HG02678 (cell line): Measurements from ENCODE around the gene PLBD1.

Experiments
- ATAC-seq: cut with Tn5 transposase; IDR thresholded peaks from one replicate; pipeline ENCODE4 v1.9.1; 2021; ENCODE audit warnings: mild to moderate bottlenecking, moderate library complexity; ENCODE audit not compliant: unreplicated experiment

The PLBD1 gene

DNA sequence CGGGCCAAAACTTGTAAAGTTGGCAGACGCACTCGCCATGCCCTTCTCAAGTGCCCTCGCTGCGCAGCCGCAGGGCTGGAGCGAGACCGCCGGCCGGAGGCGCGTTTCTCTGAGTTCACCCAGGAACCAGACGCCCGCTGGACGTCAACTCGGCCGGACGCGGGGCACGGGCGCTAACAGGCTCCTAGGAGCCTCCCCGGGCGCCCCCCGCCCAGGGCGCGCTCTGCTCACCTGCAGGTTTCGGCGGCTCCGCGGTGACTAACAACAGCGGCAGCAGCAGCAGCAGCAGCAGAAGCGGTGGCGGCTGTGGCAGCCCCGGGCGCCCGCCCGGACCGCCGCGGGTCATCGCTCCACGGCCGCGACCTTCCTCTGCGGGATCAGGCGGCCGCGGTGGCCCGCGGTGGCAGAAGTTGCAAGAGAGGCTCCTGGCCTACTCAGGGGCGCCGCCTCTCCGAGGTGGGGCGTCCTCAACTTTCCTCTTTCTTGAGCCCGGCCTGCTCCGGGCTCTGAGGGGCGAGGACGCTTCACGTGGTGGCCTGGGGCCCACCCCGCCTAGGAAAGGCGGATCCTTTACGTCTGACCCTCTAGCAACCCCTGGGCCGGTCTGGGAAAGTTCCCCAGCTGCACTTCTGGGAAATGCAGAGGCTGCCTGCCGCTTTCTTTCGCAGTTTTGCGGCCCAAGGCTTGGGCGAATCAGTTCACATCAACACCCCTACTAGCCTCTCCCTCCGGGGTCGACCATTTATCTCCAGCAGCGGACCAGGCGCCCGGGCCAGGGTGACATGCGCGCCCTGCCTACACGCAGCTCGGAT lies at the start of gene PLBD1:
Gene PLBD1, minus strand, starts transcription at position 533 of the 812 bp plus-strand sequence. Its CDS starts 187 bp downstream, at position 346.
- peak; percentile 69 for ATAC-seq

DNA sequence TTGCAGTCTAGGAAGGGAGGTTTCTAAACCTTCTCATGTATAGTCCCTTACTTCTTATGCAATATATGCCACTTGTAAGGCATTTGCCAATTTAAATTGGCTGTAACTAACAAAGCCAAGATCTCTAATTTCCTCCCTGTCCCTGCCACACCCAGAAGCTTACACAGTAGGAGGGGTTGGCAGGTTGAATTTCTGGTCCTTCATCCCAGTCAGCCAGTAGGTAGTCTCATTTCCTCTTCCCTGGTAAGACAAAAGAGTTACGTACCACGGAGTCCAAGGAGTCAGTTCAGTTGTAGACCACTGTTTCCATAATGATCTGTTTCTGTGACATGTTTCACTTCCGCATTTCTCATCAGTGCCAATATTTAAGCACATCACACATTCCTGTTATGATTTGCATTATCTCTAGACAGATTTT lies 47.0 kb upstream of the PLBD1 start:
- ATAC-seq: peak; percentile 45

GRCh38 chr12:14613718-14614117 lies 46.0 kb upstream of the PLBD1 start:
- peak; percentile 98 for ATAC-seq

GRCh38 chr12:14612898-14613445 lies 45.3 kb upstream of the PLBD1 start:
- no peak for ATAC-seq

DNA sequence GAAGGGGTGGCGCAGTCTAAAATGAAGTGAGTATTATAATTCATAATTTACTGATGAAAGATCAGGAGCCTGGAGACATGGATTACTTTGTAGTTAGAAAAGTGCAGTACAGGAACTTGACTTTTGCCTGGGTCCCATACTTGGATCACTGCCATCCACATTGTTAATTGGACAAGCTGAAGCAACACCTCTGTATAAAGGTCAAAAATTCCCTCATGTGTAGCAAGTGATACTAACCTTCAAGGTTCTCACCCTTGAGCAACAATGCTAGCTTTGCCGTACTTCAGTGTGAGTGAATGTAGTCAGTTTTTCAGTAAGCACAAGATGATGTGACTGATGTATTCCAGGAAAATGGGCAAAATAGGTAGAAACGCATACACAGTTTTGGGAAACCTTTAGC lies 44.6 kb upstream of the PLBD1 start:
- no peak for ATAC-seq

DNA sequence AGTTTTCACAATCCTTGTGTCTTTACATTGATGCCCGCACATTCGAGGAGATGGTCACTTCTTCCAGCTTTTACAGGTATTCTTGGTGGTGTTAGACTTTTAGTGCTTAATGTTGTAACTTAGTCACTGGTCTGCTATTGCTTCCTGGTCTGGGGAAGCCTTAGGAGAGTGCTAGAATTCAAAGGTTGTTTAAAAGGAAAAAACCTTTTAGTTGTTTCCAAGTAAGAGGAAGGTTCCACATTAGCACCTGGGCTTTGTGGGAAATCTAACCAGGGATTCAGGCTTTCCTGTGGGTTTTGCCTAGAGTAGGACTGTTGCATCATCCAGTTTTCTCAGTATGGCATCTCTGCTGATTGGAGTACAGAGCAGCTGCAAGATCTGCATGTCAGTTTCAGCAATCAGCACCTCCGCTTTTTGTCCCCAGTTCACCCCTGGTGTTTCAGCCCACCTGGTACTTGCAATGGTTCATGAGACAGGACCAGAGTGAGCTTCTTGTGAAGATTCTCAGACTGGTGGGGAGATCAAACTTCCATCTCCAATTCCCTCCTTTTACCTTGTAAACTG lies 44.0 kb upstream of the PLBD1 start:
- no peak for ATAC-seq

DNA sequence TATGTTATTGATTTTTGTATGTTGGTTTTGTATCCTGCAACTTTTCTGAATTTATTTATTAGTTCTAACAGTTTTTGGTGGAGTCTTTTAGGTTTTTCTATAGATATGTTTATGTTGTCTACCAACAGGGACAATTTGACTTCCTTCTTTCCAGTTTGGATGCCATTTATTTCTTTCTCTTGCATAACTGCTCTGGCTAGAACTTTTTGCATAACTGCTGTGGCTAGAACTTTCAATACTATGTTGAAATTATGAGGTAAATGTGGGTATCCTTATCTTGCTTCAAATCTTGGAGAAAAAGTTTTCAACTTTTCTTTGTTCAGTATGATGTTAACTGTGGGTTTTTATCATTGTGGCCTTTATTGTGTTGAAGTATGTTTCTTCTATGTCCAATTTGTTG lies 39.9 kb upstream of the PLBD1 start:
- no peak for ATAC-seq

DNA sequence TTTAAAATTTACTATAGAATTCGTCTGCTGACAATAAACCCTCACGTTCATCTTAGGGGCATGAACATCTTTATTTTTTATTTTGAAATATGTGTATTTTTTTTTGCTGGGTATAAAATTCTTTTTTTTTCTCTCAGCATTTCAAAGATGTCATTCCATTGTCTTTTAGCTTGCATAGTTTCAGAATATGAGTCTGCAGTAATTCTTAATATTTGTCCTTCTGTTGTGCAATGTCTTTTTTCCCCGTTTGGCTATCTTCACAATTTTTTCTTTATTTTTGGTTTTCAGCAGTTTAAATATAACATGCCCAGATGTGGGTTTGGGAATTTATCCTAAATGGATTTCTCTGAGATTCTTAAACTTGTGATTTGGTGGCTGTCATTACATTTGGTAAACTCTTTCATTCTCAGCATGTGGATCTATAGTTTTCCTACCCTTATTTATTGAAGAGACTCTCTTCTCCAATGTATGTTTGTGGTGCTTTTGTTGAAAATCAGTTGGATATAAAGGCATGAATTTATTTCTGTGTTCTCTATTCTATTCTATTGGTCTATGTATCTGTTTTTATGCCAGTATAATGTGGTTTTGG lies 37.8 kb upstream of the PLBD1 start:
- ATAC-seq: no peak

DNA sequence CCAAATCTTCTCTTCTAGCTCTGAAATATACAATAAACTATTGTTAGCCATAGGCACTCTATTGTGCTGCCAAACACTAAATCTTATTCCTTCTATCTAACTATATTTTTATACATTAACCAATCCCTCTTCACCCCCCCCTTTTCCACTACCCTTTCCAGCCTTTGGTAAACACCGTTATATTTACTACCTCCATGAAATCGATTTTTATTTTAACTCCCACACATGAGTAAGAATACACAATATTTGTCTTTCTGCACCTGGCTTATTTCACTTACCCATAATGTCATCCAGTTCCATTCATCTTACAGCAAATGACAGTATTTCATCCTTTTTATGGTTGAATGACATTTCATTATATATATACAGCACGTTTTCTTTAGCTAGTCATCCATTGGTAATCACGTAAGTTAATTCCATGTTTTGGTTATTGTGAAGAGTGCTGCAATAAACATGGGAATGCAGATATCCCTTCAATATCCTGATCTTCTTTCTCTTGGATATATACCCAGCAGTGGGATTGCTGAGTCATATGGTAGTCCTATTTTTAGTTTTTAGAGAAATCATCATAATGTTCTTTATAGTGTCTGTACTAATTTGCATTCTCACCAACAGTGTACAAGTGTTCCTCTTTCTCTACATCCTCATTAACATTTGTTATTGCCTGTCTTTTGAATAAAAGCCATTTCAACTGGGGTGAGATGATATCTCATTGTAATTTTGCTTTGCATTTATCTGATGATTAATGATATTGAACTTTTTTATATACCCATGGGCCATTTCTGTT lies 34.2 kb upstream of the PLBD1 start:
- ATAC-seq: no peak

DNA sequence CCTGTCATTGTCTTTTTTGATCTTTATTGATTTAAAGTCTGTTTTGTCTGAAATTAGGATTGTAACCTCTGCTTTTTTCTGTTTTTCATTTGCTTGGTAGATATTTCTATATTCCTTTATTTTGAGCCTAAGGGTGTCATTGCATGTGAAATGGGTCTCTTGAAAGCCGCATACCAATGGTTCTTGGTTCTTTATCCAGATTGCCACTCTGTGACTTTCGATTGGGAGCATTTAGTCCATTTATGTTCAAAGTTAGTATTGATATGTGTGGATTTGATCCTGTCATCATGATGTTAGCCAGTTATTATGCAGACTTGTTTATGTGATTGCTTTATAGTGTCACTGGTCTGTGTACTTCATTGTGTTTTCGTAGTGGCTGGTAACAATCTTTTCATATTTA lies 29.8 kb upstream of the PLBD1 start:
- ATAC-seq: no peak

GRCh38 chr12:14591719-14592118 lies 24.0 kb upstream of the PLBD1 start:
- no peak for ATAC-seq

GRCh38 chr12:14589169-14590004 lies 21.7 kb upstream of the PLBD1 start:
- no peak for ATAC-seq

- no peak for ATAC-seq
Observed at GRCh38 chr12:14588571-14588970, 20.9 kb upstream of the PLBD1 start.

DNA sequence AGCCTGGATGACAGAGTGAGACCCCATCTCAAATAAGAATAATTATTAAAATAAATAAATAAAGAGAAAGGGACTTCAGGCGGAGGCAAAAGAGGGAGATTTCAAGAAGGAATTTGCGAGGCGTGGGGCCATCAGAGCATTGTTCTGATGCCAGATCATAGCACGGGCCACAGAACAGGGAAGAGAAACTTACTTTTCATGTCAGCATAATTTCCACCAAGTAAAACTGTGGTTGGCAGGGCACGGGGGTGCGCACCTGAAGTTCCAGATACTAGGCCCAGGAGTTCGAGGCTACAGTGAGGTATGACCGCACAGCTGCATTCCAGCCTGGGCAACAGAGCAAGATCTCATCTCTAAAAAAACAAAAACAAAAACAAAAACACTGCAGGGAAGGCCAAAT lies 11.0 kb upstream of the PLBD1 start:
- no peak for ATAC-seq

DNA sequence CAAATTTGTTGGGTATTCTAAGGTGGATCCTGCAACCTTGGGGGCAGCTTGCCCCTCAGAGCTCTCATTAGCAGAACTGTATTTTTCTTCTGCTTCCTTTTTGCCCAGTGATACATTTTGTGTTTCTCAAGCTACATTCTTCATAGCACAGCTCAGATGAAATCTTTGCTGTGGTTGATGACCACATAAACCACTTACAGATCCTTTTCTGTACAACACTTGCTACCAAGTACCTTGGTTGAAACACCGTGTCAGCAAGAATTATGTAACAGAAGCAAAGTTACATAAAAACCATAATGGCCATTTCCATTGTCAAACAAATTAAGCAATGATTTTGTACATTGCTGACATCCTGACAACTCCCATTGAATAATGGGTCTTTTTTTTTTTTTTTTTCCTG lies 9.7 kb upstream of the PLBD1 start:
- peak; percentile 74 for ATAC-seq

GRCh38 chr12:14576896-14577295 lies 9.2 kb upstream of the PLBD1 start:
- ATAC-seq: peak; percentile 28

DNA sequence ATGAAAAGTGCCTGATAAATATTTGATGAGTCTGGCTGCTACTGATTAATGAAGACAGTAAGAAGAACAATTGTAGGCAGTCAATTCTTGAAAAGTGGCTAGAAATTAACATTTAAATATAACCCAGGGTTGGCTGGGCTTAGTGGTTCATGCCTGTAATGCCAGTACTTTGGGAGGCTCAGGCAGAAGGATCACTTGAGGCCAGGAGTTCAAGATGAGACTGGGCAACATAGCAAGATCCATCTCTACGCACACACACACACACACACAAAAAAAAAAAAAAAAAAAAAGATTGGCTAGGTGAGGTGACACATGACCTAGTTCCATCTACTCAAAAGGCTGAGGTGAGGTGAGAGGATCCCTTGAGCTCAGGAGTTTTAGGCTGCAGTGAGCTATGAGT lies 7.9 kb upstream of the PLBD1 start:
- ATAC-seq: no peak

- no peak for ATAC-seq
Observed at GRCh38 chr12:14573118-14573517, 5.4 kb upstream of the PLBD1 start.

DNA sequence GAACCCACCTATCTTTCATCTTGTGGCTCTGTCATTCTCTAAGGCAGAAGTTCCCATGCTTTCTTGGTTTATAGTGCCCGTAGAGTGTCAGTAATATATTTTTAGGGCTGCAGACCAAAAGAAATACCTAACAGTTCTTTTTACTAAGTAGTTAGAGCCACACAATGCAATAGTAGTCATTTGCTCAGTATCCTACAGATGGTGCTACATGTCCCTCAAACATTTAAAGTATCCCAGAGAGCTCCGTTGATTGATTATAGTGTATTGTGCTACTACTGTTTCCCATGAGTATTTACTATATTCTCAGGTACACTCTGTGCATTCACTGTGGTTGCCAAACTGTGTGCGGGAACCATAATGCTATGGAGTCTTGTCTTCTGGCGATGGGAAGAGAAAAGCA lies 4.7 kb upstream of the PLBD1 start:
- ATAC-seq: no peak

DNA sequence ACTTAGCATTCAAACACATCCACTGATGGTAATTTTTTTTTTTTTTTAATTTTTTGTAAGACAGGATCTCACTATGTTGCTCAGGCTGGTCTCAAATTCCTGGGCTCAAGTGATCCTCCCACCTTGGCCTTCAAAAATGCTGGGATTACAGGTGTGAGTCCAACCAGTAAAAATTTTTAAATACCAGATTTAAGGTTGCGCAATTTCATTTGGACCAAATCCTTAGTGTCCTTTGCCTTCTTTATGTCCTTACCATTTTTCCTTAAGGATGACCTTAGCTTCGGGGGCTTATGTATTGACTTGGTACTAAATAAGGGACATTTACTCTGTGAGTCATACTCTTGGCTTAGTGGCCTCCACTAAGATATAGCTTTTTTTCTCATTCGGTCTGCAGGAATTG lies 4.1 kb upstream of the PLBD1 start:
- no peak for ATAC-seq
